ENCODE measurements around the gene RNF144B.

The RNF144B gene

GRCh38 chr6:18477301-18477941 is 90.3 kb downstream of the RNF144B start:
- in situ Hi-C loops (cut with MboI; ENCODE audit: low sequenced_read_pairs): no loop called here

GRCh38 chr6:18478610-18479009 is 91.5 kb downstream of the RNF144B start:
- in situ Hi-C loops (cut with MboI; ENCODE audit: low sequenced_read_pairs): no loop called here

- in situ Hi-C loops (cut with MboI; ENCODE audit: low sequenced_read_pairs): no loop called here
These were observed 94.7 kb downstream of the RNF144B start for GRCh38 chr6:18481870-18482269.

GRCh38 chr6:18485660-18486435 is 98.7 kb downstream of the RNF144B start:
- in situ Hi-C loops (cut with MboI; ENCODE audit: low sequenced_read_pairs): no loop called here

- in situ Hi-C loops (cut with MboI; ENCODE audit: low sequenced_read_pairs): no loop called here
These were observed 100.9 kb downstream of the RNF144B start for GRCh38 chr6:18488004-18488403.

- in situ Hi-C loops (cut with MboI; ENCODE audit: low sequenced_read_pairs): no loop called here
These were observed 101.5 kb downstream of the RNF144B start for GRCh38 chr6:18488526-18489270.

- in situ Hi-C loops (cut with MboI; ENCODE audit: low sequenced_read_pairs): no loop called here
These were observed 102.2 kb downstream of the RNF144B start for GRCh38 chr6:18489335-18489734.

- in situ Hi-C loops (cut with MboI; ENCODE audit: low sequenced_read_pairs): no loop called here
These were observed 104.3 kb downstream of the RNF144B start for GRCh38 chr6:18491308-18492045.

- in situ Hi-C loops (cut with MboI; ENCODE audit: low sequenced_read_pairs): no loop called here
These were observed 105.8 kb downstream of the RNF144B start for GRCh38 chr6:18492972-18493371.

- in situ Hi-C loops (cut with MboI; ENCODE audit: low sequenced_read_pairs): no loop called here
These were observed 106.3 kb downstream of the RNF144B start for GRCh38 chr6:18493382-18493891.

GRCh38 chr6:18493925-18494324 is 106.8 kb downstream of the RNF144B start:
- in situ Hi-C loops (cut with MboI; ENCODE audit: low sequenced_read_pairs): no loop called here

GRCh38 chr6:18495236-18495635 is 108.1 kb downstream of the RNF144B start:
- in situ Hi-C loops (cut with MboI; ENCODE audit: low sequenced_read_pairs): no loop called here

- in situ Hi-C loops (cut with MboI; ENCODE audit: low sequenced_read_pairs): no loop called here
These were observed 109.3 kb downstream of the RNF144B start for GRCh38 chr6:18496462-18496861.

GRCh38 chr6:18497006-18497405 is 109.9 kb downstream of the RNF144B start:
- in situ Hi-C loops (cut with MboI; ENCODE audit: low sequenced_read_pairs): no loop called here

GRCh38 chr6:18498408-18498807 is 111.3 kb downstream of the RNF144B start:
- in situ Hi-C loops (cut with MboI; ENCODE audit: low sequenced_read_pairs): no loop called here

GRCh38 chr6:18500921-18501662 is 113.9 kb downstream of the RNF144B start:
- in situ Hi-C loops (cut with MboI; ENCODE audit: low sequenced_read_pairs): loop anchor here (25.0 kb wide), 1 partner anchor 189 kb away; no protein-coding TSS in a partner anchor

- in situ Hi-C loops (cut with MboI; ENCODE audit: low sequenced_read_pairs): loop anchor here (25.0 kb wide), 1 partner anchor 189 kb away; no protein-coding TSS in a partner anchor
These were observed 114.5 kb downstream of the RNF144B start for GRCh38 chr6:18501663-18502013.

- in situ Hi-C loops (cut with MboI; ENCODE audit: low sequenced_read_pairs): loop anchor here (25.0 kb wide), 1 partner anchor 191 kb away; no protein-coding TSS in a partner anchor
These were observed 116.0 kb downstream of the RNF144B start for GRCh38 chr6:18503206-18503592.

GRCh38 chr6:18503593-18504231 is 116.6 kb downstream of the RNF144B start:
- in situ Hi-C loops (cut with MboI; ENCODE audit: low sequenced_read_pairs): loop anchor here (25.0 kb wide), 1 partner anchor 191 kb away; no protein-coding TSS in a partner anchor

Measured in HL-60/S4 treated with retinoic acid at 250 ng/mL for 4 days and 3 days (cell line).